ENCODE data around the gene AZGP1. TPM values are rescaled to one million over a fixed set of nuclear protein-coding genes. Genes with fewer than 3 reads are reported as not detected.
A peak's percentile ranks its signal among the peaks of the same experiment; 100 is the strongest.

AZGP1 gene
- total and polyA plus RNA-seq, 2 experiments from 2014 or later = 52.6 to 73.6 TPM

- no peak overlapping the region for H3K27ac ChIP-seq
- peaks cover 27% of the 10 kb centered on the region for H3K27me3 ChIP-seq
- H3K9me3 ChIP-seq (ENCODE audit: low read depth) = no peaks in the 10 kb centered on the region
- H3K4me2 ChIP-seq = peak overlapping the region; percentile 68
- H3K4me1 ChIP-seq (ENCODE audit: insufficient read depth) = peaks cover 5% of the 10 kb centered on the region
- no peaks in the 10 kb centered on the region for H4K20me1 ChIP-seq (ENCODE audit: insufficient read depth, poor library complexity, severe bottlenecking)
- no peaks in the 10 kb centered on the region for H3K79me2 ChIP-seq
- DNase-seq (ENCODE audit: low spot score) = no peak
- 42% methylated on average over 2 of the region's 2 CpGs for WGBS (ENCODE audit: low lambda C conversion rate, missing lambda C conversion rate)
- H2AFZ ChIP-seq = no peak overlapping the region
- H3K9me2 ChIP-seq (replicated peaks; ENCODE audit: insufficient read depth) = no peaks in the 10 kb centered on the region
- H3K4me3 ChIP-seq = no peak overlapping the region
- TF ChIP-seq, protein P1, sequence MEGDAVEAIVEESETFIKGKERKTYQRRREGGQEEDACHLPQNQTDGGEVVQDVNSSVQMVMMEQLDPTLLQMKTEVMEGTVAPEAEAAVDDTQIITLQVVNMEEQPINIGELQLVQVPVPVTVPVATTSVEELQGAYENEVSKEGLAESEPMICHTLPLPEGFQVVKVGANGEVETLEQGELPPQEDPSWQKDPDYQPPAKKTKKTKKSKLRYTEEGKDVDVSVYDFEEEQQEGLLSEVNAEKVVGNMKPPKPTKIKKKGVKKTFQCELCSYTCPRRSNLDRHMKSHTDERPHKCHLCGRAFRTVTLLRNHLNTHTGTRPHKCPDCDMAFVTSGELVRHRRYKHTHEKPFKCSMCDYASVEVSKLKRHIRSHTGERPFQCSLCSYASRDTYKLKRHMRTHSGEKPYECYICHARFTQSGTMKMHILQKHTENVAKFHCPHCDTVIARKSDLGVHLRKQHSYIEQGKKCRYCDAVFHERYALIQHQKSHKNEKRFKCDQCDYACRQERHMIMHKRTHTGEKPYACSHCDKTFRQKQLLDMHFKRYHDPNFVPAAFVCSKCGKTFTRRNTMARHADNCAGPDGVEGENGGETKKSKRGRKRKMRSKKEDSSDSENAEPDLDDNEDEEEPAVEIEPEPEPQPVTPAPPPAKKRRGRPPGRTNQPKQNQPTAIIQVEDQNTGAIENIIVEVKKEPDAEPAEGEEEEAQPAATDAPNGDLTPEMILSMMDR (IDR thresholded peaks at IDR 0.05; ENCODE audit: poor library complexity) = no peak
- TF ChIP-seq EZH2phosphoT487 (IDR thresholded peaks at IDR 0.05; ENCODE audit: low read depth, severe bottlenecking, unreplicated experiment) = no peak
- no peak for TF ChIP-seq EZH2 (IDR thresholded peaks at IDR 0.05; ENCODE audit: borderline replicate concordance)
- H3K36me3 ChIP-seq (replicated peaks; ENCODE audit: insufficient read depth, low read depth) = no peaks in the 10 kb centered on the region
Observed at GRCh38 chr7:99929730-99930053, 46.1 kb downstream of the AZGP1 start.

DNA sequence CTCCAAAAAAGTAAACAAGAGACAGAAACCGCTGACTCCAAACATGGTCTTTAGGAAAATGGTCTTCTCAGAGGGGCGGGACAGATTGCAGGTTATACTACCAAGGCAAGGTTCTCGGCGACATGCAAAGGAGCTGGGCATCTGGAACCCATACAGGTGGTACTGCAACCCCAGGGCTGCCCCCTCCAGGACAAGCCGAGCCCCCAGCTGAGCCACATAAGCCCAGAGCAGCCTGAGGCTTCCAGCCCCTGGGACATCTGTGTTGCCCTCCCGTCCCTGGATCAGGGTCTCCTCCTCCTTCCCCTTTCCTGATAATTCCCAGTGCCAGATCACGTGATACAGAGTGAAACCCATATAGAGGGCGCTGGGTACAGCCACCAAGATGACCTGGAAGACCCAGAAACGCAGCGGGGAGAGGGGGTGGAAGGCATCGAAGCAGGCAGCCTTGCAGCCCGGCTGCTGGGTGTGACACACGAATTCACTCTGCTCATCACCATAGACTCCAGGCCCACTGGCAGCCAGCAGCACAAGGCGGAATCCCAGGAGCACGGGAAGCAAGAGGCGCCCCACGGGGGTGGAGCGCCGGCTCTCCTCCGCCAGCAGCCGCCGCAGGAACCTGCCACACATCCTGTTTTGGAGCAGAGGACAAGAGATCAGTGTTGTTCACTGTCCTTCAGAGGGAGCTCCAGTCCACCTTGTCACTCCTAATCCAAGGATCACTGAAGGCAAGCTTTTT lies 46.7 kb downstream of the AZGP1 start, which contains the start of gene GJC3:
Gene GJC3, minus strand, starts transcription at position 627 of the 736 bp plus-strand sequence. Its CDS starts 0 bp downstream, at position 627.
- H3K4me1 ChIP-seq (ENCODE audit: insufficient read depth) = peaks cover 5% of the 10 kb centered on the region
- H3K9me2 ChIP-seq (replicated peaks; ENCODE audit: insufficient read depth) = no peaks in the 10 kb centered on the region
- peak; percentile 75 for DNase-seq (ENCODE audit: low spot score)
- 24% methylated on average over 22 of the region's 22 CpGs for WGBS (ENCODE audit: low lambda C conversion rate, missing lambda C conversion rate)
- H4K20me1 ChIP-seq (ENCODE audit: insufficient read depth, poor library complexity, severe bottlenecking) = no peaks in the 10 kb centered on the region
- no peak within 1 kb of the TSS for H2AFZ ChIP-seq
- no peak for TF ChIP-seq EZH2phosphoT487 (IDR thresholded peaks at IDR 0.05; ENCODE audit: low read depth, severe bottlenecking, unreplicated experiment)
- no peak for TF ChIP-seq EZH2 (IDR thresholded peaks at IDR 0.05; ENCODE audit: borderline replicate concordance)
- TF ChIP-seq, protein P1 (IDR thresholded peaks at IDR 0.05; ENCODE audit: poor library complexity) = peak; percentile 46
- no peak within 1 kb of the TSS for H3K4me3 ChIP-seq
- no peaks in the 10 kb centered on the region for H3K9me3 ChIP-seq (ENCODE audit: low read depth)
- peaks cover 27% of the 10 kb centered on the region for H3K27me3 ChIP-seq
- no peaks in the 10 kb centered on the region for H3K36me3 ChIP-seq (replicated peaks; ENCODE audit: insufficient read depth, low read depth)
- no peaks in the 10 kb centered on the region for H3K79me2 ChIP-seq
- H3K4me2 ChIP-seq = peak within 1 kb of the TSS; percentile 68
- H3K27ac ChIP-seq = no peak within 1 kb of the TSS

- H3K27me3 ChIP-seq = peaks cover 27% of the 10 kb centered on the region
- no peaks in the 10 kb centered on the region for H3K79me2 ChIP-seq
- no peak overlapping the region for H3K4me3 ChIP-seq
- no peak overlapping the region for H3K27ac ChIP-seq
- no peak overlapping the region for H3K4me2 ChIP-seq
- no peaks in the 10 kb centered on the region for H4K20me1 ChIP-seq (ENCODE audit: insufficient read depth, poor library complexity, severe bottlenecking)
- no peak overlapping the region for H2AFZ ChIP-seq
- 62% methylated on average over 2 of the region's 2 CpGs for WGBS (ENCODE audit: low lambda C conversion rate, missing lambda C conversion rate)
- H3K36me3 ChIP-seq (replicated peaks; ENCODE audit: insufficient read depth, low read depth) = no peaks in the 10 kb centered on the region
- no peak for DNase-seq (ENCODE audit: low spot score)
- TF ChIP-seq, protein P1 (IDR thresholded peaks at IDR 0.05; ENCODE audit: poor library complexity) = no peak
- TF ChIP-seq EZH2phosphoT487 (IDR thresholded peaks at IDR 0.05; ENCODE audit: low read depth, severe bottlenecking, unreplicated experiment) (no peak), EZH2 (IDR thresholded peaks at IDR 0.05; ENCODE audit: borderline replicate concordance) (no peak)
- peaks cover 5% of the 10 kb centered on the region for H3K4me1 ChIP-seq (ENCODE audit: insufficient read depth)
- H3K9me3 ChIP-seq (ENCODE audit: low read depth) = no peaks in the 10 kb centered on the region
- H3K9me2 ChIP-seq (replicated peaks; ENCODE audit: insufficient read depth) = no peaks in the 10 kb centered on the region
Observed at GRCh38 chr7:99928188-99928587, 47.6 kb downstream of the AZGP1 start.
